ENCODE data around the gene GABRB1.

The GABRB1 gene

GRCh38 chr4:47475411-47475810 is 444.0 kb downstream of the GABRB1 start:
- no peak overlapping the region for H2AFZ ChIP-seq (ENCODE audit: low read length, unreplicated experiment)

More at GRCh38 chr4:47475411-47475810, 444.0 kb downstream of the GABRB1 start:
- Histone ChIP-seq H3K27ac (ENCODE audit: low read depth, low read length) (no peak overlapping the region), H3K36me3 (ENCODE audit: insufficient read depth, low read length) (no peaks in the 10 kb centered on the region), H3K79me2 (ENCODE audit: control insufficient read depth, insufficient read depth, low read length, unreplicated experiment) (no peaks in the 10 kb centered on the region), H3K4me3 (ENCODE audit: low read depth, low read length) (no peak overlapping the region), H3K27me3 (ENCODE audit: insufficient read depth, low read length) (no peaks in the 10 kb centered on the region), H3K4me1 (ENCODE audit: control insufficient read depth, insufficient read depth, low read length, unreplicated experiment) (peaks cover 4% of the 10 kb centered on the region)

Data from ACC112 (cell line).